ENCODE results near the gene CMTM7.

Gene CMTM7, protein sequence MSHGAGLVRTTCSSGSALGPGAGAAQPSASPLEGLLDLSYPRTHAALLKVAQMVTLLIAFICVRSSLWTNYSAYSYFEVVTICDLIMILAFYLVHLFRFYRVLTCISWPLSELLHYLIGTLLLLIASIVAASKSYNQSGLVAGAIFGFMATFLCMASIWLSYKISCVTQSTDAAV

DNA sequence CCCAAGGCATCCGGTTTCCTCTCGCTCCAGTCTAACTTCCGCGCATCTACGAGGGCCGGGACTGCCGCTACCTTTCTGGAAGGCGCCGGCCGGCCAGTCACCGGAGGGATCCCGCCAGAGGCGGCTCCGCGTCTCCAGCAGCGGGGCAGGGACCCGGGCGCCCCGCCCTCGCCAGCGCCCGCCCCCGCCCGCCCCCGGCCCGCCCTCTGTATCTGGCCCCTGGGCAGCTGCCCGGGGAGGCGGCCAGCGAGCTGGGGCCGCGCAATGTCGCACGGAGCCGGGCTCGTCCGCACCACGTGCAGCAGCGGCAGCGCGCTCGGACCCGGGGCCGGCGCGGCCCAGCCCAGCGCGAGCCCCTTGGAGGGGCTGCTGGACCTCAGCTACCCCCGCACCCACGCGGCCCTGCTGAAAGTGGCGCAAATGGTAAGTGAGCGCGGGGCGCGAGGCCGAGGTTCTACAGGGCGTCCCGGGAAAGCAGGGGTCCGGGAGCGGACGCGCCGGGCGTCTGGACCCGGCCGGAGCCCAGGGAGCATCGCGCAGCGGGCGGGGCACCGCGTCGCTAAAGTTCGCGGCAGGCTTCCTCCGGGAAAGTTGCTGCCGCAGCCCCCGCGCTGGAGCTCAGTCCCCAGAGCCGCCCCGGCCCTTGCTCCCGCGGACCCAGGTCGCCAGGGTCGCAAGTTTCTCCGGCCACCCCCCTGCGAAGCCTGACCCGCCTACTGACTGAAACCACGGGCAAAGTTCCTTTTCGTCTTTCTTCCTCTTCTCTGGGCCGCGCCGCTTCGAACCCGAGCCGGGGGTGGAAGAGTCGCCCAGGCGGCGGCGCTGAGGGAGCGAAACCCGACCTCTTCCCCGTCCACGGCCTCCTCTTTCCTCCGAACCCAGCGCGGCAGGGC, at the start of gene CMTM7:
TSS of gene CMTM7 (plus strand) at position 211 of the 893 bp plus-strand sequence. CDS start at position 265, 54 bp downstream.
- DNase-seq (ENCODE audit: low spot score), result peak; percentile 38

DNA sequence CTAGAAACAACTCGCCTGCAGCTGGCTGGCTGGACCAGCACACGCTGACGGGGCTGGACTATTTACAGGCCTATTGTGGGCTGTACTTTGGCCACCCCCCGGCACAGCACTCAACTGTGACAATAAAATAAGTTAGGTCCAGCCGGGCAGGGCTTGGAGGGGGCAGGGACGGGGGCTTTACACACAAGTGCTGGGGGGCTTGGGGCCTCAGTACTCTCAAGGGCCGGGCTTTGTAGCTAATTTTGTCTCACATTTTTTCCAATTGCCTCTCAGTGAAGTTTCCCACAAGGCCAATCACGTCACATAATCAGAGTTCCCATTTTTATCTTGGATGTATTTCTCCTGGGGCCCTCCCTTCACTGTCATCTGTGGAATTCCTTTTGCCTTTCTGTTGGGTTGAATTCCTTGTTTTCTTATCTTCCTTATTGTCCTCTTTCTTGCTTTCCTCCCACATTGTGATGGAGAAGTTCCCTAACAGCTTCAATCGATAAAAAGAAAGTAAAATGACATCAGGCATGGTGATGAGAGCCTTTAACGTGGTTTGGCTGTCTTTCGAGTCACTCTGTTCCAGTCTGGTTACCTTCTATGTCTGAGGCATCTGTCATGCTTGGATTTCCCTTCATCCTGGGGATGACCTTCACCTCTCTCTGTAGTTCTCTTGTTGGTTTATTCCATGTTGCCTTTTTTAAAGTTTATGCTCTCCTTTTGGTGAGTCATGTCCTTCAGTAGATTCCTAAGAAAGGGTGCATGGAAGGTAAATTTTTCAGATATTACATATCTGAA, 44.1 kb upstream of the CMTM7 start:
- DNase-seq (ENCODE audit: low spot score), result no peak

DNA sequence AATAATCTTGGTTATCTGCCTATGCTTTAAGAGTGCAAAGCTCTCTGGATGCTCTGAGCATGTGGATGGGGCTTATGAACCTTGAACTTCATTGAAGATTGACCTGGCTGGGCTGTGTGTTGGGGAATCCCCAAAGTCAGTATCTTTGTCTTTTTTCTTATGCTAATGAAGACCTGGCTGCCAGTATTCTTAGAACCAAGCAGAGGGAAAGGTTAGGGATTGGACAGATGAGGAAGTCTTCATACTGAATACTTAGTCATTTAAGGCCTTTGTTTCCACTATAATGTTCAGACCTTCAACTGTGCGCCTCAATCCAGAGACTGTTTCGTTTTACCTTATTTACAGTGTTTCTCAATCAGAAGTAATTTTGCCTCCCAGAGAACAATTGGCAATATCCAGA, 42.5 kb upstream of the CMTM7 start:
- DNase-seq (ENCODE audit: low spot score), result no peak

DNA sequence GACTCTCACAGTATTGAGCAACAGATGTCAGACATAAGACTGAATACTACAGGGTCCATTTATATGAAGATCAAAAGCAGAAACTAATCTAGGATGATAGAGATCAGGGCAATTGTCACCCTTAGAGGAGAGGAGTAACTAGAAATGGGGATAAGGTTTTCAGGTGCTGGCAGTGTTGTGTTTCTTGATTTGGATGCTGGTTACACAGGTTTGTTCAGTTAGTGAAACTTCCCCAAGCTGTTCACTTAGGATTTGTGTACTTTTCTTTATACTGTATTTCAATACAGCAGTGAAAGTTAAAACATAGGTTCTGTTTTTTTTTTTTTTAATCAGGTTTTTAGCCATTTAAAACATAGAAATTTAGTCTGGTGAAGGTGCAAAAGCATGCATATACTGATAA, 39.1 kb upstream of the CMTM7 start:
- no peak for DNase-seq (ENCODE audit: low spot score)

DNA sequence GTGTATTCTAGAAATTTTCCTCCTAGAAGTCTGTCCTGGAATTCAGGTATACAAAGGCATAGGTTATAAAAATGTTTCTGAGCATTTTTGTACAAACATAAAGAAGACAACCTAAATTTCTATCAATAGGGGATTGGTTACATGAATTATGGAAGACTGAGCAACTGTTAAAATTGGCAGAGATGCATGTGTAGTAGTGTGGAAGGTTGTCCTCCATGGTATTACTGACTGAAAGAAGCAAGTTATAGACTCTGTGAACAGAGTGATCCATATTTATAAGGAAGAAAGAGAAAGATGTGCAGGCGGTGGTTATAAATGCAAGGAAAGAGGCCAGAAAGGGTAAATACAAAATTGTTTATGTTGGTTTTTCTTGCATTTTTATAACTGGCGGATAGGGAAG, 38.3 kb upstream of the CMTM7 start:
- no peak for DNase-seq (ENCODE audit: low spot score)

DNA sequence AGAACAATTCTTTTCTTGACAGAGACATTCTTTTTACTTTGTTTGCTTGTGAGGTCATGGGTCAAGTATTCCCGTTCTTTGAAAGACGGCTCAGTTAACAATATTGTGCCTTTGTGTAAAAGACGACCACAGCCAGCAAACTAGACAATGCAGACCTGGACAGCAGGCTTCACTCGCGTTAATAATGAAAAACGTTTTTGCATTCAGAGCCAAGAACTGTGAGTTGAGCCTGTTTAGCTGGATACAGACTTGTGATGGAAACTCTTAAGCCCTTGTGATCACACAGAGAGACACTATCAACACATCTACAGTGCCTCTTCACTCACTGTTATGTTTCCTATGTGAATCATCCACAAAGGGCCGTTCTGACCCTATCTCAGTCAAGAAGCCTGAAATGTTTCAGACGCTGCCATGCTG, 37.3 kb upstream of the CMTM7 start:
- DNase-seq (ENCODE audit: low spot score), result no peak

DNA sequence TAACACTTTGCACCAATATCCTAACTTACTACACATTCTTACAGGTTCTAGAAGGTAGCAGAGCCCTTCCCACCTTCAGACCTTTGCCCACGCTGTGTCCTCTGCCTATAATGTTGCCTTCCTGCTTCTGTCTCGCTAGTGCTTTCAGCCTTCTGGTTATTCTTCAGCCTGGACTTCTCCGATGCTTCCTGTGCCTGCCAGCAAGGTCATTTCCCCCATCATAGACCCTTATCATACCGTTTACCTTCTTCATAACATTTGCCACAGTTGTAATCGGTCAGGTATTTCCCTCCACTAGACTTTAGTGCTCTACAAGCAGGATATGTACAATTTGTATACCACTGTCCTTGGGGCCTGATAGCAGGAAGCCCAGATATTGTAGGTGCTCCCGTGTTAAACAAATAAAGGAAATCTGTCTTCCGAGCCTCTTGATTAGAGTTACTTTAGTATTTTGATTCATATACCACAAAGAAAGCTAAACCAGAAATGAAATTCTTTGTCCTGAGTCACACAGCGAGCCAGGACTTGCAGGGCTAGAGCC, 35.8 kb upstream of the CMTM7 start:
- DNase-seq (ENCODE audit: low spot score), result no peak

DNA sequence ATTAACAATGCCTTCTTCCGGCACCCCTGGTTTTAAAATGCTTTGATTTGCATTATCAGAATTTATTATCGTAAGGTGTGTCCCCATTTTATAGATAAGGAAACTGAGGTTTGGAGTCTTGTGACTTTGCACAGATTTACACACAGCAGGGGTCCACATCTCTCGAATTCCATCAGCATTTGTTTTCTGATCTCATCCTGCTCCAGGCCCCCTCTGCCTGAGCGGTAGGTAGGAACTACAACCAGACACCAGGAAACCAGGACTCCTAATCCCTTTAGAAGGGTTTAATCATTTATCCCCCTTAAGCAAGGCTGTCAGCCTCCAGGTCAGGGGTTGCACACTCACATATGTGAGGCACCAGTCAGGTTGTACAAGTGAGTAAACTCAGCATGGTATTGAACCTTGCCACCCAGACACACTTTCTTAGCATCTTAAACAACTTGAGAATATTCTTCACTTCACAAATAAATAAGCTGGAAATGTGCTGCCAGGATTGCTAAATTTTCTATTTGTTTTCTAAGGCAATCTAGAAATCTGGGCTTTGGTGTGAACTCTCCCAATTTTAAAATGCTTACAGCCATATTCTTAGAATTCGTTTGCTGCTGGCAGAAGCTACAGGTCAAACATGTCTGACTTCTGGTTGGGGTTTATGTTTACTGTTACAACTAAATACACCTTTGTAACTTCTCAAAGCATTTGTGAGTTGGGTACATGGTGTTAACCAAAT, 31.7 kb upstream of the CMTM7 start:
- DNase-seq (ENCODE audit: low spot score), result no peak

DNA sequence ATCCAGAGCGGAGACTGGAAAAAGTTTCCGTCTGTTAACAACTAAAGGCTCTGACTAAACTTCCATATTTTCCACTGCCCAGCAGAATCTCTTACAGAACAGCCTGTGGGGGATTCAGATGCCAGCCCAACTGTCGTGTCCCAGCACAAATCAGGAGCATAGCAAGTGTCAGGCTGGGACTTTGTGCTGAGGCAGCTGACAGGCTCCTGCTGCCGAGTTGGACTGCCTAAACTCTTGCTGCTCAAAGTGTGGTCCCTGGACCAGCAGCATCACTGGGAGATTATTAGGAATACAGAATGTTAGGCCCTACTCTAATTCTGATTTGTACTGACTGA, 31.2 kb upstream of the CMTM7 start:
- DNase-seq (ENCODE audit: low spot score), result no peak

DNA sequence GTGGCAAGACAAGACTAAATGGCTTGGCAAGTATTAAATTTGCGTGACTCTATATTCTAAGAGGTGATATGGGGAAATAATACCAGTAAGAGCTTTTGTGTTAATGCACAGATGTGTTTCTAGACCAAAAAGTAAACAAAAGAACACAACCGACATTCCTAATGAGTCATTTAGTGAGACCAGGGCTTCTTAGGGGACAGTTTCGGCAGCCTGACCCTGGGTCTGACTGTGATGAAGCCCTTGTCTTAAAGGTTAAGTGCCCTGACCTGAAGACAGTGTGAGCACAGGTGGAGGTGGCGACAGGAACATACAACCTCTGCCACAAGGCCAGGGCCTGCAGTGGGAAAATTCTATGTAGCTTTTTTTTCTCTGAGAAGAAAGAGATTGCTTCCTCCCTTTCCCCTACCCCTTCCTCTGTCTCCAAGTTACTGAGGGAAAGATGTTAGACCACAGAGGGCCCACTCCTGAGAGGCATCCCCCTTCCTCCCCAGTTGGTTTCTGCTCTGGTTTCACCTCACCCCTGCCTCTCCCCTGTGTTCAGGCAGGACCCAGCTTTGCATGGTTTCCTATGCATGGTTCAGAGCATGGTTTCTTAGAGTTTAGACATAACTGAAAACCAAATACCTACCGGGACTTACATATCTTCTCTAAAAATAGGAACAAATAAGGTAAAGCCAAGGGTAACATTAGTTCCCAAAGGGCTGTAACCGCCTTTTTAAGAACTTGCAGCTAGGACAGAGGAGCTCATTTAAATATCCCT, 24.8 kb upstream of the CMTM7 start:
- DNase-seq (ENCODE audit: low spot score), result no peak

DNA sequence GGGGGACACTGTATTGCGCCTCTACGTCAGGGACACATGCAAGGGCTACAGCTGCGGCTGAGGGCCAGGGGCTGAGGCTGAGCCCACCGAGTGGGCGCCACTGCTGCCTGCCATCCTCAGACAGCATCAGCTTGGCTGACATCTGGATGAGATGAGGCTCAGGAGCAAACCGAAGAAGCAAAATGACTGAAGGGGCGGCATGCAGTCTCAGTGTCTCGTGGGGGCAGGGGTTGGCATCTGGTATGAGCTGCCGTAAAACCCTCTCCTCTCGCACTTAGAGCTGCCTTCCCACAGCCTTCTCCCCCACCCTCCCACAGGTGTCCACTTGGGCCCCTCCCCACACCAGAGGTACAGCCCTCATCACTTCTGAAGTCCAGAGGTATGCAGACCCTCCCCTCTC, 24.2 kb upstream of the CMTM7 start:
- no peak for DNase-seq (ENCODE audit: low spot score)

DNA sequence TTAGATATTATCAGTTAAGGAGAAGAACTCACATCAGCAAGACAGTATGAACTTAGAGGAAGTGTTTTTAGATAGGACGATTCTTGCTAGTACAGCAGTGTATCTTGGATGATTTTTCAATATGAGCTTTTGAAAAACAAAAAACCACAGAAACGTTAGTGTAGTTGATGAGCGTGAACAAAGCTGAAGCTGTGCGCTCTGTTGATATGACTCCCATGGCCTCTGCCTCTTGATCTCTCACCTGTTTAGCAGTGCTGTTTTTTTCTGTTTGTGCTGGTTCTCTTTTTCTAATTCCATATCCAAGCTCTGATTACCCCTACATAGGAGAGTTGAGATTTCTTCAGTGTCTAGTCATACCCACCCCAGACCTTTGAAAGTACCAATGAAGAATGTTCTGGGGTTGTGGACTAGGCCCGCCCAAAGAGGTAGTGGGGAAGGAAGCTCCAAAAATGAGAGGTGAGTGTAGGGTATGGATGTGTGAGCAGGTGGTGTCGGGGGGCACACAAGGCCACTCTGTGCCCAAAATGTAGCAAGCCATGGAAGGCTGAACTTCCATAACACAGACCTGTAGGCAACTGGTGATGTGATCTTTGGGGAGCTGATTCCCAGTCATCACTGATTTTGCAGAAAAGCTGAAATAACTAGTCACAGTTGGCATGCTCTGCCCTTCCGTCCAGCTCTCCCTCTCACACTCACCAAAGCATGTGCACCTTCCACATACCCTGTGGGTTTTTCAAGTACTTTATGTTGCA, 20.0 kb upstream of the CMTM7 start:
- DNase-seq (ENCODE audit: low spot score), result no peak

DNA sequence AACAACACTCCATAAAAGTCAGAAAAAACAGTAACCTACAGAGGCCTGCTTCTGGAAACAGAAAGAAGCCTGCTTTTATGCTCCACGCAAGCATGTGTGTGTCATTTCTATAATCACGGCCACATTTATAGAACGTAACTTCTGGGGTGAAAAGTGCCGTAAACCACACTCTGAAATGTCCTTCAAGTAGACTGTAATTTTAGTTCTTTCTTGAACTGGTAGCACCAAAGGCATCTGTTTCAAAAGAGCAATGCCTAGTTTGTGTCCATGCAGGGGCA, 19.5 kb upstream of the CMTM7 start:
- DNase-seq (ENCODE audit: low spot score), result no peak

DNA sequence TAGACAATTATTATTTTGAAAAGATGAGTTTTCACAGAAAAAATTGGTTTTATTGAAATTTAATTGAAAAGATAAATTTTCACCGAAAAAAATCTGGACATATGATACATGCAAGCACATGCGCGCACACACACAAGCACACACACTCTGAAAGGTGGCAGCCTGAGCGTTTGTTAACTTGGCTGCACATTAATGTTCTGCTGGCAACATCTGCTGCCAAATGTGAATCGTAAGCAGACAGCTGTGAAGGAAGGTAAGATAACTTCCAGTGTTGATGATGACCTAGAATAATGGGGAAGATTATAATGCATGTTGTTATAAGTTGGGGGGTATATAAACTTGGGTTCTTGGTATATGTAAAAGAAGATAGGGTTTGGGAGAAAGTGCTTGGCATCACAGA, 18.4 kb upstream of the CMTM7 start:
- DNase-seq (ENCODE audit: low spot score), result no peak

DNA sequence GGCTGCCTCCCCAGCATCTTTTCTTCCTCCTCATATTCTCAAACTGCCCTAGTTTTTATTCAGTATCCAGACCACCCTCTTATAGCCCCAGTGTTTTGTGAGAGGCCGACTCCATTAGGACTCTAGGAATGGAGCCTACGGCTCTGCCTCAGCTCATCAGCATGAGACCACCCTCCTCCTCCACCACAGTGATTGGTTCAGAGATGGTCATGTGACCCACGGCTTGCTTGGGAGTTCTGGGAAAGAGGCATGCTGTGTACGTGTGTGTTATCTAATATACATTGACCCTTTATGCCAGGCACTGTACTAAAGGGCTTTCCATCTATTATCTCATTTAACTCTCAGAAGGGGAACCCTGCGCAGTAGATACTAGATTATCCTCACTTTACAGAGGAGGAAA, 17.8 kb upstream of the CMTM7 start:
- no peak for DNase-seq (ENCODE audit: low spot score)

DNA sequence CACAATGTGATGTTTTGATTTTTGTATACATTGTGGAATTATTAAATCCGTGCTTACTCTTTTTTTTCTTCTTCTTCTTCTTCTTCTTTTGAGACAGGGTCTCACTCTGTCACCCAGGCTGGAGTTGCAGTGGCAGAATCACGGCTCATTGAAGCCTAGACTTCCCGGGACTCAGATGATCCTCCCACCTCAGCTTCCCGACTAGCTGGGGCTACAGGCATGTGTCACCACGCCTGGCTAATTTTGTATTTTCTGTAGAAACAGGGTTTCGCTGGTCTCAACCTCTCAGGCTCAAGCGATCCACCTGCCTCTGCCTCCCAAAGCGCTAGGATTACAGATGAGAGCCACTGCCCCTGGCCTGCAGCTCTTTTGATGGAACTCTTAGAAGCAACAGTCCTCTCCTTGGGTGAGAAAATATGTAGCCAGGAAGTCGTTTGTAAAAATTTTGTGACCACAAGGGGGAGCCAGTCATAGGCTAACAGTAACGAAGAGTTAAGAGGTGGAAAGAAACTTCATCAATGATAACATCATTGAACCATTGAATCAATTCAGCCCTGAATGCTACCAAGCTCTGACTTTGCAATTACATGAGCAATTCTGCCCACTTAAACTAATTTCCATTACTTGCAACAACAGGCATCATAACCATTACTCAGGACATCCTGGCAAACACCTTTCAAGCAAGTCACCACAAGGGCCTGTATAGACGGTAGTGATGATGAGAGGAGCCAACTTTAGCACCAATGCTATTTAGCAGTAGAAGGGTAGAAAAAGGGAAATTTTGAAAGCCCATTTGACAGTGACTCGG, 16.7 kb upstream of the CMTM7 start:
- peak; percentile 44 for DNase-seq (ENCODE audit: low spot score)

DNA sequence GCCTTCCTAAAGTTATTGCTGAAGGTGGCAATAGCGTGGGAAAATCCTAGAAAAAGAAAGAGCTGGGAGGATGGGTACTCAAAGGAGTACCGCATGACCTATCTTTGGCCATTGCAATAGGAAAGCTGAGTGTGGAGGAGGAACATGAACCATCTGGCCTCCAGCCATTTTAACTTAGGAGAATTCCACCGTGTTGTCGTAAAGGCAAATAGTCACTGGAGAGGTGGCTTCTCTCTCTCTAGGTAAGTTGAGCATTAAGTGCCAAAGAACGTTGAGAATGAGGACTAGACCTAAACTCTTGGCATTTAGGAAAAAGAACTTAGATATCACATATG, 16.1 kb upstream of the CMTM7 start:
- DNase-seq (ENCODE audit: low spot score), result no peak

DNA sequence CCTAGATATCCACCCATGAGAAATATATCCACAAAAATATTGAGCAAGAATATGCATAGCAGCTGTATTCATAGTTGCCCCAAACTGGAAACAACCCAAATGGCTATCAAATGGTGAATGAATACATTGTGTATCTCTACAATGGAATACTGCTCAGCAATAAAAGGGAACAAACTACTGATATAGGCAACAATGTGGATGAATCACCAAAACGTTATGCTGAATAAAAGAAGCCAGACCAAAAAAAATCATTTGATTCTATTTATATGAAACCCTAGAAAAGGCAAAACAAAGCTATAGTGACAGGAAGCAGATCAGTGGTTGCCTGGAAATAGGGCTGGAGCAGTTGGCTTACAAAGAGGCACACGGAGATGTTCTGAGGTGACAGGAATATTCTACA, 15.5 kb upstream of the CMTM7 start:
- no peak for DNase-seq (ENCODE audit: low spot score)

DNA sequence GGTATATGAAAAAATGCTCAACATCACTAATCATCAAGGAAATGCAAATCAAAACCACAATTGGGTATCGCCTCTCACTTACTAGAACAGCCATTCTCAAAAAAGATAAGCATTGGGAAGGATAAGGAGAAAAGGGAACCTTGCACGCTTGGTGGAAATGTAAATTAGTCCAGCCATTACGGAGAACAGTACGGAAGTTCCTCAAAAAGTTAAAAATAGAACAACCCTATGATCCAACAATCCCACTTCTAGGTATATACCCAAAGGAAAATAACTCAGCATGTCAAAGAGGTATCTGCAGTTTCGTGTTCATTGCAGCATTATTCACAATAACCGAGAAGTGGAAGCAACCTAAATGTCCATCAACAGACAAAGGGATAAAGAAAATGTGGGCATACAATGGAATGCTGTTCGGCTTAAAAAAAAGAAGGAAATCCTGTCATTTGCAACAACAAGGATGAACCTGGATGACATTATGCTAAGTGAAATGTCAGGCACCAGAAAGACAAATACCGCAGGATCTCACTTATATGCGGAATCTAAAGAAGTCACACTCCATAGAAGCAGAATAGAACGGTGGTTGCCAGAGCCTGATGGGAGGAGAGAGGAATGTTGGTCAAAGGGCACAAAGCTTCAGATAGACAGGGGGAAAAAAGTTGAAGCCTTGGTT, 11.7 kb upstream of the CMTM7 start:
- DNase-seq (ENCODE audit: low spot score), result no peak

DNA sequence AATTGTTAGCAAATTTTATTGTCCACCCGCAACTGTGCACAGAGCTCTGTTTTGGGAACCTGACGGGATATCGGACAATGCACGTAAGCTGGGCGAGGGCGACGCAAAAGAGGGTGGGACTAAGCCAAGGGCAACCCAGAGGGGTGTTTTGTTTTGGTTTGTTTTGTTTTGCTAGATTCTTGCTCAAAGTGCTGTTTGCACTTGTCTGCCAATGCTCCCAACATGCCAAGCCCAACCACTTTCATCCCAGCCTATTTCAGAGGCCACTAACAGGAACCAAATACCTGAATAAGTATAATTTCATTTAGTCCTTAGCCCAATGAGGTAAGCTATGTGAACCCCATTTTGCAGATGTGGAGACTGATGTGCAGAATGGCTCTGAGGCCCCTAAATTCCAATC, 9.7 kb upstream of the CMTM7 start:
- no peak for DNase-seq (ENCODE audit: low spot score)

Data from germinal center (tissue), 1 donor.